ENCODE data around the gene TMTC1. TPM values are rescaled to one million over a fixed set of nuclear protein-coding genes. Genes with fewer than 3 reads are reported as not detected.

TMTC1 gene
- total RNA-seq, 1 experiment from 2014 or later: 6.1 TPM

- ChIA-PET CTCF (no interaction called here), POLR2A (ENCODE audit: low non-redundant PET) (no interaction called here)
- no peaks in the 10 kb centered on the region for H3K4me1 ChIP-seq (ENCODE audit: insufficient read depth, low read length, poor library complexity, severe bottlenecking)
- peak; percentile 57 for DNase-seq (ENCODE audit: low spot score)
- peaks cover 4% of the 10 kb centered on the region for H3K27me3 ChIP-seq (replicated peaks; ENCODE audit: insufficient read depth, low read depth, low read length, poor library complexity)
- intact Hi-C loops (cut with micrococcal nuclease; ENCODE audit: unreplicated experiment): loop anchor here (5.0 to 10.0 kb wide), 3 partner anchors 245 to 732 kb away; no protein-coding TSS in a partner anchor
- no peaks in the 10 kb centered on the region for H3K36me3 ChIP-seq (ENCODE audit: insufficient read depth, low read length, poor library complexity, severe bottlenecking)
- H3K27ac ChIP-seq (ENCODE audit: low read depth, low read length, poor library complexity, severe bottlenecking): no peak overlapping the region
- no peaks in the 10 kb centered on the region for H3K9me3 ChIP-seq (ENCODE audit: low read depth, low read length, poor library complexity, severe bottlenecking)
- no peak overlapping the region for H3K4me3 ChIP-seq (ENCODE audit: low read depth, low read length, poor library complexity, severe bottlenecking)
- no TSS peak for BruUV-seq (replicated peaks)
- TF ChIP-seq CTCF (conservative IDR thresholded peaks at IDR 0.05; ENCODE audit: low read depth, low read length): peak; percentile 88
- no peak for TF ChIP-seq EZH2 (IDR thresholded peaks at IDR 0.05; ENCODE audit: borderline replicate concordance, low read depth, low read length, poor library complexity, severe bottlenecking)
Observed at GRCh38 chr12:29552324-29552927, 231.3 kb downstream of the TMTC1 start.

- TF ChIP-seq EZH2 (IDR thresholded peaks at IDR 0.05; ENCODE audit: borderline replicate concordance, low read depth, low read length, poor library complexity, severe bottlenecking) (no peak), CTCF (conservative IDR thresholded peaks at IDR 0.05; ENCODE audit: low read depth, low read length) (no peak)
- BruUV-seq (replicated peaks): no TSS peak
- no peaks in the 10 kb centered on the region for H3K4me1 ChIP-seq (ENCODE audit: insufficient read depth, low read length, poor library complexity, severe bottlenecking)
- H3K4me3 ChIP-seq (ENCODE audit: low read depth, low read length, poor library complexity, severe bottlenecking): no peak overlapping the region
- H3K27ac ChIP-seq (ENCODE audit: low read depth, low read length, poor library complexity, severe bottlenecking): no peak overlapping the region
- no peaks in the 10 kb centered on the region for H3K36me3 ChIP-seq (ENCODE audit: insufficient read depth, low read length, poor library complexity, severe bottlenecking)
- ChIA-PET POLR2A (ENCODE audit: low non-redundant PET) (no interaction called here), CTCF (no interaction called here)
- peaks cover 4% of the 10 kb centered on the region for H3K27me3 ChIP-seq (replicated peaks; ENCODE audit: insufficient read depth, low read depth, low read length, poor library complexity)
- DNase-seq (ENCODE audit: low spot score): no peak
- intact Hi-C loops (cut with micrococcal nuclease; ENCODE audit: unreplicated experiment): loop anchor here (5.0 to 10.0 kb wide), 3 partner anchors 245 to 733 kb away; no protein-coding TSS in a partner anchor
- no peaks in the 10 kb centered on the region for H3K9me3 ChIP-seq (ENCODE audit: low read depth, low read length, poor library complexity, severe bottlenecking)
Observed at GRCh38 chr12:29551812-29552211, 231.9 kb downstream of the TMTC1 start.

- intact Hi-C loops (cut with micrococcal nuclease; ENCODE audit: unreplicated experiment): no loop called here
- BruUV-seq (replicated peaks): no TSS peak
- H3K27me3 ChIP-seq (replicated peaks; ENCODE audit: insufficient read depth, low read depth, low read length, poor library complexity): no peaks in the 10 kb centered on the region
- no peak overlapping the region for H3K4me3 ChIP-seq (ENCODE audit: low read depth, low read length, poor library complexity, severe bottlenecking)
- H3K9me3 ChIP-seq (ENCODE audit: low read depth, low read length, poor library complexity, severe bottlenecking): no peaks in the 10 kb centered on the region
- no peak overlapping the region for H3K27ac ChIP-seq (ENCODE audit: low read depth, low read length, poor library complexity, severe bottlenecking)
- CTCF ChIA-PET: no interaction called here
- H3K4me1 ChIP-seq (ENCODE audit: insufficient read depth, low read length, poor library complexity, severe bottlenecking): no peaks in the 10 kb centered on the region
- TF ChIP-seq CTCF (conservative IDR thresholded peaks at IDR 0.05; ENCODE audit: low read depth, low read length) (no peak), EZH2 (IDR thresholded peaks at IDR 0.05; ENCODE audit: borderline replicate concordance, low read depth, low read length, poor library complexity, severe bottlenecking) (no peak)
- POLR2A ChIA-PET (ENCODE audit: low non-redundant PET): no interaction called here
- no peak for DNase-seq (ENCODE audit: low spot score)
- no peaks in the 10 kb centered on the region for H3K36me3 ChIP-seq (ENCODE audit: insufficient read depth, low read length, poor library complexity, severe bottlenecking)
Observed at GRCh38 chr12:29547864-29548263, 235.9 kb downstream of the TMTC1 start.
